ENCODE measurements around the gene INPP5K. TPM values are rescaled to one million over a fixed set of nuclear protein-coding genes. Genes with fewer than 3 reads are reported as not detected.
A peak's percentile ranks its signal among the peaks of the same experiment; 100 is the strongest.

The INPP5K gene
- total RNA-seq, 2 donors from 2014 or later = 27.6 to 35.5 TPM

DNA sequence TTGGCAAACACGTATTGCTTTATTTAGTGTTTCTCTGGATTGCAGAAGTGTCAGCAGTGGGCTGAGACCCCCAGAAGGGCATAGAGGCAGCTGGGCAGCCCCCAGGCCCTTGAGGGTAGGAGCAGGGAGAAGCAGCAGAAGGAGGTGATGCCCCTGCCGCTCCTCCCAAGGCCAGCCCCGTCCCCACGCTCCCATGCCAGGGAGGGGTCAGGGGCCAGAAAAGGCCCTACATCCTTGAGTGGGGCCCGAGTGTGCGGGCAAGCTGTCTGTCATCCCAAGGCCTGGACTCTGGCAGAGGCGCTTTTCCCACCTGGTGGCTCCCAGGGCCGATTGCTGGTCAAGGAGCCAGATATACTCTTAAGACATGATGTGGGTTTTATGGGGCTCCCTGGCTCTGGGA lies 52.2 kb downstream of the INPP5K start:
- peaks cover 6% of the 10 kb centered on the region for H3K4me1 ChIP-seq
- H3K27me3 ChIP-seq = no peaks in the 10 kb centered on the region
- DNase-seq = no peak
- TF ChIP-seq, protein P1, sequence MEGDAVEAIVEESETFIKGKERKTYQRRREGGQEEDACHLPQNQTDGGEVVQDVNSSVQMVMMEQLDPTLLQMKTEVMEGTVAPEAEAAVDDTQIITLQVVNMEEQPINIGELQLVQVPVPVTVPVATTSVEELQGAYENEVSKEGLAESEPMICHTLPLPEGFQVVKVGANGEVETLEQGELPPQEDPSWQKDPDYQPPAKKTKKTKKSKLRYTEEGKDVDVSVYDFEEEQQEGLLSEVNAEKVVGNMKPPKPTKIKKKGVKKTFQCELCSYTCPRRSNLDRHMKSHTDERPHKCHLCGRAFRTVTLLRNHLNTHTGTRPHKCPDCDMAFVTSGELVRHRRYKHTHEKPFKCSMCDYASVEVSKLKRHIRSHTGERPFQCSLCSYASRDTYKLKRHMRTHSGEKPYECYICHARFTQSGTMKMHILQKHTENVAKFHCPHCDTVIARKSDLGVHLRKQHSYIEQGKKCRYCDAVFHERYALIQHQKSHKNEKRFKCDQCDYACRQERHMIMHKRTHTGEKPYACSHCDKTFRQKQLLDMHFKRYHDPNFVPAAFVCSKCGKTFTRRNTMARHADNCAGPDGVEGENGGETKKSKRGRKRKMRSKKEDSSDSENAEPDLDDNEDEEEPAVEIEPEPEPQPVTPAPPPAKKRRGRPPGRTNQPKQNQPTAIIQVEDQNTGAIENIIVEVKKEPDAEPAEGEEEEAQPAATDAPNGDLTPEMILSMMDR (IDR thresholded peaks at IDR 0.05) = no peak
- no peak overlapping the region for H3K9ac ChIP-seq (ENCODE audit: low read depth in 2 of 2, low read length in 2 of 2)
- no peaks in the 10 kb centered on the region for H3K9me3 ChIP-seq
- no peaks in the 10 kb centered on the region for H3K36me3 ChIP-seq
- no peak overlapping the region for H3K27ac ChIP-seq
- intact Hi-C loops (cut with DNase I) = no loop called here
- no peak overlapping the region for H3K4me3 ChIP-seq

DNA sequence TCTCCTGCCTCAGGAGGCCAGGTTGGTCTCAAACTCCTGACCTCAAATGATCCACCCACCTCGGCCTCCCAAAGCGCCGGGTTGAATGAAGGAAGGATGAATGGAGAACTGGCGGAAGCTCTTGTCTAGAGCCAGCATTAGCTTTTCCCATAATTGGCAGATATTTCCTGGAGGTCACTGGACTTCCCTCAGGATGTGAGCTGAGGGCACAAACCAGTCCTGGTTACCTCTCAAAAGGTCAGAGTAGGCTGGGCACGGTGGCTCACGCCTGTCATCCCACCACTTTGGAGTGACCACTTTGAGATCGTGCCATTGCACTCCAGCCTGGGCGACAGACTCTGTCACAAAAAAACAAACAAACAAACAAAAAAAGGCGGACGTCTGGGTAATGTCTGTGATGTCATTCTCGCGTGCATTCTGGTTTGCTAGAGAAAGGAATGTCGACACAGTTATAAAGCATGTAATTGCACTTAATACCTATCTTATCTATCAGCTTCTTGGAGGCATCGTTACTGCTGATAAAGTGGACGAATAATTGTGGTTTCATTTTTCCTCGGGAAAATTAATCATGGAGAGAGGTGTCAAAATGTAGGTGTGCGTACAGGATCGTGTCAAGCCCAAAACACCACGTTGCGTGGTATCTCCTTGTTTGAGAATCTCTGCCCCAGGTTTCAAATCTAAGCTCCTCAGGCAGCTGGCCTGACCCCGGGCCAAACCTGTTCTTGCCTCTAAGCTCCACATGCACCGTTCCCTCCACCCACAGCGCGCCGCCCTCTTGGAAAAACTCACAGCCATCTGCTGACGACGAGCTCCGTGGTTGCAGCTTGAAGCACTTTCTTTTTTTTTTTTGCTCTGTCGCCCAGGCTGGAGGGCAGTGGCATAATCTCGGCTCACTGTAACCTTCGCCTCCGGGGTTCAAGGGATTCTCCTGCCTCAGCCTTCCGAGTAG lies 54.0 kb downstream of the INPP5K start:
- no peaks in the 10 kb centered on the region for H3K9me3 ChIP-seq
- H3K27ac ChIP-seq = no peak overlapping the region
- H3K4me3 ChIP-seq = no peak overlapping the region
- no peaks in the 10 kb centered on the region for H3K36me3 ChIP-seq
- DNase-seq = no peak
- intact Hi-C loops (cut with DNase I) = no loop called here
- no peaks in the 10 kb centered on the region for H3K27me3 ChIP-seq
- H3K9ac ChIP-seq (ENCODE audit: low read depth in 2 of 2, low read length in 2 of 2) = no peak overlapping the region
- peaks cover 6% of the 10 kb centered on the region for H3K4me1 ChIP-seq
- TF ChIP-seq, protein P1 (IDR thresholded peaks at IDR 0.05) = no peak

DNA sequence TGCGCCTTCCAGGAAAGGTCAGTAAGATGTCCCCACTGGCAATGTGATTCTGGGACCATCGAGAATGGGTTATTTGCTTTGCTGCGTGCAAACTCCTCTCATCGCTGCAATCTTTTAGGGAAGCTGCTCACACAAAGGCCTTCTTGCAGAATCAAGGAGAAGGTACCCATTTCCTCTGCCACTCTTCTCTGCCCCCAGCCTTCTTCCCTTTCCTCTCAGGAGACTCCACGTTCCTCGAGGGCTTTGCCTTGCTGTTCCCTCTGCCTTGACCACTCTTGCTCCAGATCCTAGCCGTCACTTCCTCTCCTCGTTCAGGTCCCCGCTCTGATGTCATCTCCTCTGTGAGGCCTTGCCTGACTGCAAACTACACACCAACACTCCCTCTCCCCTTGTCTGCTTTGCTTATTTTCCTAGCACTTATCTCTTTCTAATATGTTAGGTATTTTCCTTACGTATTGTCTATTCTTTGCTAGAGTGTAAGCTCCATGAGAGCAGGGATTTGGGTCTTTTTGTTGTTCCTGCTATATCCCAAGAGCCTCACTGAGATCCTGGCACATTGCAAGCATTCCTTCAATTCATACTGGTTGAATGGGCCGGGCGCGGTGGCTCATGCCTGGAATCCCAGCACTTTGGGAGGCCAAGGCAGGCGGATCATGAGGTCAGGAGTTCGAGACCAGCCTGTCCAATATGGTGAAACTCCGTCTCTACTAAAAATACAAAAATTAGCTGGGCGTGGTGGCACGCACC lies 55.0 kb downstream of the INPP5K start:
- H3K4me1 ChIP-seq = peaks cover 6% of the 10 kb centered on the region
- H3K27ac ChIP-seq = no peak overlapping the region
- H3K36me3 ChIP-seq = no peaks in the 10 kb centered on the region
- no peak for DNase-seq
- TF ChIP-seq, protein P1 (IDR thresholded peaks at IDR 0.05) = no peak
- no peak overlapping the region for H3K9ac ChIP-seq (ENCODE audit: low read depth in 2 of 2, low read length in 2 of 2)
- H3K4me3 ChIP-seq = no peak overlapping the region
- H3K9me3 ChIP-seq = no peaks in the 10 kb centered on the region
- H3K27me3 ChIP-seq = no peaks in the 10 kb centered on the region
- intact Hi-C loops (cut with DNase I) = no loop called here

DNA sequence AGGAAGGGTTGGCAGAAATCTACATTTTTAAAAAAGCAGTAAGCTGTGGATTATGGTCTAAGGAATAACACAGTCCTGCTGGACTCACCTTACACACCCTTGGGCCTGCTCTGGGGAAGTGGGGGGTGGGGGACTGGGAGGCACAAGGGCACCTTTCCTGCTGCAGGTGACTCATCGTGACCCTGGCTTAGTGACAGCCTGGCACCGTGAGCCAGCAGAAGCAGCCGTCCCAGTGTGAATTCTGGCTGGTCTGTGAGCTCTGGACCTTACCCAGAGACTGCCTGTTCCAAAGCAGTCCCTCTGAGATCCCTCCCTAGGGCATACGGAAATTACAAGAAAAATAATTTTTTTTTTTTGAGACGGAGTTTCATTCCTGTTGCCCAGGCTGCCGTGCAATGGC lies 56.2 kb downstream of the INPP5K start:
- H3K9me3 ChIP-seq = no peaks in the 10 kb centered on the region
- DNase-seq = peak; percentile 71
- intact Hi-C loops (cut with DNase I) = no loop called here
- no peaks in the 10 kb centered on the region for H3K27me3 ChIP-seq
- no peak overlapping the region for H3K27ac ChIP-seq
- peaks cover 6% of the 10 kb centered on the region for H3K4me1 ChIP-seq
- no peak overlapping the region for H3K4me3 ChIP-seq
- TF ChIP-seq, protein P1 (IDR thresholded peaks at IDR 0.05) = no peak
- no peak overlapping the region for H3K9ac ChIP-seq (ENCODE audit: low read depth in 2 of 2, low read length in 2 of 2)
- H3K36me3 ChIP-seq = no peaks in the 10 kb centered on the region

DNA sequence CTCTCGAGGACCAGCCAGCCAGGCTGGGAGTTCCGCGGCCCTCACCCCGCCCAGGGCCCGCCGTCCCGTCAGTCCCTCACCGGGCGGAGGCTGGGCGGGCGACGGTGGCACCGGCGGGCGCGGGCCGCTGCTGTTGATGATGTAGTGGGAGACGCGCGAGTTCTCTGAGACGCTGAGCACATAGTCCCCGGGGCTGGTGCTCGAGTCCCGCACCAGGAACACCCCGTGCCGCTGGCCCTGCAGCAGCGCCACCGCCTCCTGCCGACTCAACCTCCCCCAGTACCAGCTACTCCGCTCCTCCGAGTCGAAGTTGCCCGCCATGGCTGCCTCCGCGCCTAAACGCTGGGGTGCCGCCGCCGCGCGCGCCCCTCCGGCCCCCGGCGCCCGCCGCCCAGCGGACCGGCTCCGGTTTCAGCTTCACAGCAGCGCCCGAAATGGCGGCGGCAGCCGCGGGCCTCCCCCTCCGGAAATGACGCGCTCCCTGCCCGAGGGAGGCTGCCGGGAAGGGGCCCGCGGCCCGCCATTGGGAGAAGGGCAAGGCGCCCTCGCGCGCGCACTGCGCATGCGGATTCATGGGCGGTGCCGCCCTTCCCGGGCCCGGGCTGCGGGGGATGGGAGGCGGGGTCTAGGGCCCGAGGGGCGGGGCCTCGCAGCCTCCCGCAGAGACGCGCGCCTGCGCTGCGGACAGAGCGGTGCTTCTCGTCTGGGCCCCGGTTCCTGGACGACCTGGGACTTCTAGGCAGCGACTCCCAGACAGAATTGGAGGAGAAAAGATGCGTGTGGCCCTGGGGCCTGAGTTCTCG lies 60.4 kb downstream of the INPP5K start, which contains the start of gene CRK:
TSS of gene CRK (minus strand) at position 436 of the 803 bp plus-strand sequence. CDS start at position 321, 115 bp downstream.
- Histone ChIP-seq H3K27ac (peak within 1 kb of the TSS; percentile 93), H3K36me3 (no peaks in the 10 kb centered on the region), H3K27me3 (no peaks in the 10 kb centered on the region), H3K9me3 (no peaks in the 10 kb centered on the region), H3K9ac (ENCODE audit: low read depth in 2 of 2, low read length in 2 of 2) (peak within 1 kb of the TSS; percentile 93 to 99), H3K4me1 (peaks cover 13% of the 10 kb centered on the region), H3K4me3 (peak within 1 kb of the TSS; percentile 86)
- intact Hi-C loops (cut with DNase I) = loop anchor here (2.0 to 10.0 kb wide), 2 partner anchors 61 to 91 kb away; partner anchors contain the start of gene INPP5K
- peak; percentile 97 for DNase-seq
- TF ChIP-seq, protein P1 (IDR thresholded peaks at IDR 0.05) = no peak

All from colonic mucosa (tissue), 4 donors.